Testis (tissue), 2 donors: ENCODE results near the gene CHCHD6.

Source experiments
- CTCF ChIP-seq, 3 experiments: fragments of 450-650 bp in 2 of 3; fragments of 200-600 bp in 1 of 3; sonication (generic) in 1 of 3; IDR thresholded peaks; one replicate each; pipeline ENCODE4 v1.5.1; 2016 to 2019; ENCODE audit warnings: antibody characterized with exemption in 3 of 3, mild to moderate bottlenecking in 2 of 3, moderate library complexity in 1 of 3
- POLR2A ChIP-seq: fragments of 450-650 bp; IDR thresholded peaks from one replicate; pipeline ENCODE4 v1.6.1; 2017; ENCODE audit warnings: antibody characterized with exemption, mild to moderate bottlenecking, moderate library complexity

GRCh38 chr3:126845920-126846715 is 142.1 kb downstream of the CHCHD6 start:
- no peak for TF ChIP-seq CTCF (IDR thresholded peaks at IDR 0.05)
- no peak for TF ChIP-seq POLR2A
